ENCODE measurements around the gene AKAP4. TPM values are rescaled to one million over a fixed set of nuclear protein-coding genes. Genes with fewer than 3 reads are reported as not detected.
A peak's percentile ranks its signal among the peaks of the same experiment; 100 is the strongest.

Gene AKAP4
- total and polyA plus RNA-seq, 9 of the 15 experiments (the other 6 are each of a cell fraction or from before 2014, with no cell fraction given), result 0.05 to 0.36 (median 0.13) TPM

GRCh38 chrX:50202539-50202938, 1.7 kb upstream of the AKAP4 start:
- Histone ChIP-seq H4K20me1 (replicated peaks; ENCODE audit: control insufficient read depth, insufficient read depth, low read length) (no peaks in the 10 kb centered on the region), H3K9ac (ENCODE audit: insufficient read depth in 1 of 2, low read depth in 2 of 2, low read length in 2 of 2) (no peak overlapping the region), H3K36me3 (ENCODE audit: control insufficient read depth, insufficient read depth, low read length) (no peaks in the 10 kb centered on the region), H3K27me3 (ENCODE audit: control insufficient read depth in 2 of 2, insufficient read depth in 2 of 2, low read length in 2 of 2) (no peaks in the 10 kb centered on the region), H3K9me3 (replicated peaks; ENCODE audit: control insufficient read depth, insufficient read depth, low read depth, low read length) (no peaks in the 10 kb centered on the region), H3K27ac (ENCODE audit: extremely low read depth, low read depth, low read length) (no peak overlapping the region), H3K4me2 (ENCODE audit: insufficient read depth, low read length) (no peak overlapping the region), H3K9me1 (ENCODE audit: control insufficient read depth, insufficient read depth, low read length) (no peaks in the 10 kb centered on the region), H3K4me3 (no peak overlapping the region), H3K4me1 (replicated peaks in 1 of 2; ENCODE audit: control insufficient read depth in 2 of 2, insufficient read depth in 2 of 2, low read length in 2 of 2) (peaks cover 3 to 5% of the 10 kb centered on the region in 2 experiments; a peak in 3 of 5 replicates), H2AFZ (ENCODE audit: low read depth, low read length) (no peak overlapping the region), H3K79me2 (ENCODE audit: control insufficient read depth, insufficient read depth, low read length) (no peaks in the 10 kb centered on the region)
- TF ChIP-seq FOSL1 (tag; conservative IDR thresholded peaks at IDR 0.05) (peak; percentile 51), KAT8 (IDR thresholded peaks at IDR 0.05; ENCODE audit: low read depth) (no peak)
- no TSS peak for BruUV-seq (replicated peaks)
- ATAC-seq (no peak), DNase-seq (ENCODE audit: extremely low read depth in 1 of 4, low spot score in 3 of 4) (no peak), FAIRE-seq (no peak)
- in situ Hi-C loops (cut with MboI) (loop anchor here (5.0 to 25.0 kb wide), 4 partner anchors 100 to 1565 kb away; no protein-coding TSS in a partner anchor), intact Hi-C loops (cut with micrococcal nuclease) (no loop called here)
- CTCF ChIA-PET (ENCODE audit: low intra/inter-chr PET ratio), result no interaction called here
- 3% methylated on average over 2 of the region's 3 CpGs for WGBS (ENCODE audit: insufficient coverage, low coverage, missing lambda C conversion rate)
- POLR2A ChIA-PET, result no interaction called here

GRCh38 chrX:50198348-50198747, 2.5 kb downstream of the AKAP4 start:
- no peaks in the 10 kb centered on the region for H3K79me2 ChIP-seq (ENCODE audit: control insufficient read depth, insufficient read depth, low read length)
- ChIA-PET CTCF (ENCODE audit: low intra/inter-chr PET ratio) (no interaction called here), POLR2A (interaction anchor here (0.5 to 1.3 kb wide), 4 partner anchors 9 to 1031 kb away, joined by 3 to 5 read pairs (median 3); no protein-coding TSS in a partner anchor)
- ATAC-seq, result peak; percentile 93
- H3K27me3 ChIP-seq (ENCODE audit: control insufficient read depth in 2 of 2, insufficient read depth in 2 of 2, low read length in 2 of 2), result no peaks in the 10 kb centered on the region
- no peaks in the 10 kb centered on the region for H3K36me3 ChIP-seq (ENCODE audit: control insufficient read depth, insufficient read depth, low read length)
- intact Hi-C loops (cut with micrococcal nuclease) (loop anchor here (2.0 kb wide), 1 partner anchor 62 kb away; no protein-coding TSS in a partner anchor), in situ Hi-C loops (cut with MboI) (no loop called here)
- no peaks in the 10 kb centered on the region for H3K9me3 ChIP-seq (replicated peaks; ENCODE audit: control insufficient read depth, insufficient read depth, low read depth, low read length)
- FAIRE-seq, result peak; percentile 96
- no peak overlapping the region; the same call in 2 of the 3 replicates for H3K27ac ChIP-seq (ENCODE audit: extremely low read depth, low read depth, low read length)
- no TSS peak for BruUV-seq (replicated peaks)
- peak; percentile 73 to 83 (median 82) for DNase-seq (ENCODE audit: extremely low read depth in 1 of 4, low spot score in 3 of 4)
- peaks cover 0 to 9% of the 10 kb centered on the region in 2 experiments; a peak in 2 of 5 replicates for H3K4me1 ChIP-seq (replicated peaks in 1 of 2; ENCODE audit: control insufficient read depth in 2 of 2, insufficient read depth in 2 of 2, low read length in 2 of 2)
- no peak overlapping the region for H2AFZ ChIP-seq (ENCODE audit: low read depth, low read length)
- H3K4me2 ChIP-seq (ENCODE audit: insufficient read depth, low read length), result no peak overlapping the region
- no peak overlapping the region for H3K9ac ChIP-seq (ENCODE audit: insufficient read depth in 1 of 2, low read depth in 2 of 2, low read length in 2 of 2)
- no peaks in the 10 kb centered on the region for H3K9me1 ChIP-seq (ENCODE audit: control insufficient read depth, insufficient read depth, low read length)
- WGBS (ENCODE audit: insufficient coverage, low coverage, missing lambda C conversion rate), result 3% methylated on average over 4 of the region's 4 CpGs
- no peaks in the 10 kb centered on the region for H4K20me1 ChIP-seq (replicated peaks; ENCODE audit: control insufficient read depth, insufficient read depth, low read length)
- H3K4me3 ChIP-seq, result no peak overlapping the region
- TF ChIP-seq ZNF444 (CRISPR knock-in tag; IDR thresholded peaks at IDR 0.05) (no peak), TCF3 (CRISPR knock-in tag; IDR thresholded peaks at IDR 0.05) (peak; percentile 90), BCLAF1 (IDR thresholded peaks at IDR 0.05; ENCODE audit: borderline replicate concordance in 1 of 2, control insufficient read depth in 1 of 2, low read depth in 2 of 2, low read length in 1 of 2) (no peak), ZKSCAN8 (CRISPR knock-in tag; IDR thresholded peaks at IDR 0.05) (no peak), FOXM1 (IDR thresholded peaks at IDR 0.05; ENCODE audit: low read depth) (peak; percentile 88), FOXM1 (CRISPR knock-in tag; IDR thresholded peaks at IDR 0.05; ENCODE audit: low read depth) (no peak), ZNF3 (CRISPR knock-in tag; IDR thresholded peaks at IDR 0.05) (no peak), E2F1 (CRISPR knock-in tag; IDR thresholded peaks at IDR 0.05) (no peak), CBFB (CRISPR knock-in tag; IDR thresholded peaks at IDR 0.05) (no peak), SPI1 (IDR thresholded peaks at IDR 0.05; ENCODE audit: borderline replicate concordance, low read depth, low read length) (no peak), ZNF133 (CRISPR knock-in tag; IDR thresholded peaks at IDR 0.05) (no peak)

All from K562 (cell line).